Smooth muscle cell (in vitro differentiated cells): Measurements from ENCODE around the gene LPP. TPM values are rescaled to one million over a fixed set of nuclear protein-coding genes. Genes with fewer than 3 reads are reported as not detected.

ENCODE experiments used
- DNase-seq: peaks from one replicate; lab custom pipeline; 2025; ENCODE audit not compliant: unreplicated experiment; lab: John Stamatoyannopoulos, UW
- H2AFZ ChIP-seq: fragments of 200-600 bp; sonication (generic); 2 replicates; pipeline ENCODE4 v1.6.0; 2016; ENCODE audit warnings: antibody characterized with exemption, low read depth, mild to moderate bottlenecking
- H3F3A ChIP-seq: fragments of 200-600 bp; sonication (generic); 2 replicates; pipeline ENCODE4 v1.6.0; 2017; ENCODE audit warnings: antibody characterized with exemption, low read depth
- H3K27ac ChIP-seq: fragments of 200-600 bp; sonication (generic); 2 replicates; pipeline ENCODE4 v1.5.1; 2016; ENCODE audit warnings: low read depth, mild to moderate bottlenecking
- H3K27me3 ChIP-seq: fragments of 200-600 bp; sonication (generic); 2 replicates; pipeline ENCODE4 v1.6.1; 2016; ENCODE audit warnings: low read depth, mild to moderate bottlenecking
- H3K36me3 ChIP-seq: fragments of 200-600 bp; sonication (generic); 2 replicates; pipeline ENCODE4 v1.5.1; 2016; ENCODE audit warnings: low read depth
- H3K4me1 ChIP-seq: fragments of 200-600 bp; sonication (generic); 2 replicates; pipeline ENCODE4 v1.5.1; 2016; ENCODE audit warnings: low read depth
- H3K4me2 ChIP-seq: fragments of 200-600 bp; sonication (generic); 2 replicates; pipeline ENCODE4 v1.6.0; 2016; ENCODE audit warnings: mild to moderate bottlenecking
- H3K4me3 ChIP-seq: fragments of 200-600 bp; sonication (generic); 2 replicates; pipeline ENCODE4 v1.5.1; 2016; ENCODE audit warnings: mild to moderate bottlenecking
- H3K79me2 ChIP-seq: fragments of 200-600 bp; sonication (generic); 2 replicates; pipeline ENCODE4 v1.6.0; 2016; ENCODE audit warnings: low read depth, mild to moderate bottlenecking
- H3K9ac ChIP-seq: fragments of 200-600 bp; sonication (generic); 2 replicates; pipeline ENCODE4 v1.6.0; 2016; ENCODE audit warnings: low read depth
- H3K9me3 ChIP-seq: fragments of 200-600 bp; sonication (generic); replicated peaks from 2 replicates; pipeline ENCODE4 v1.5.1; 2016; ENCODE audit warnings: low read depth
- H4K20me1 ChIP-seq: fragments of 200-600 bp; sonication (generic); 2 replicates; pipeline ENCODE4 v1.6.0; 2016; ENCODE audit warnings: low read depth
- WGBS: methylation state at CpG from one replicate; pipeline ENCODE4 v1.1.7; 2016; ENCODE audit warnings: low lambda C conversion rate; 5-methylcytosine and 5-hydroxymethylcytosine counted together
- polyA plus RNA-seq: library from polyadenylated mRNA; unstranded; fragments of >200 nt; fragmentation: Nextera tagmentation; extraction: Ambion mirVana; gene quantifications from 2 replicates; pipeline ENCODE4 v1.2.1, GENCODE V29; 2016
- total RNA-seq: library from RNA; depleted of rRNA; stranded (reverse); fragments of >200 nt; gene quantifications from 2 replicates; pipeline ENCODE4 v1.2.3, GENCODE V29; 2014
- TF ChIP-seq, protein P1 (sequence below): fragments of 200-600 bp; sonication (generic); IDR thresholded peaks from 2 replicates; pipeline ENCODE4 v1.5.1; 2017; ENCODE audit warnings: borderline replicate concordance, mild to moderate bottlenecking, antibody characterized with exemption; ENCODE audit not compliant: insufficient read depth, poor library complexity, severe bottlenecking

LPP gene
- total and polyA plus RNA-seq, 2 experiments from 2014 or later = 42.3 to 128 TPM

DNA sequence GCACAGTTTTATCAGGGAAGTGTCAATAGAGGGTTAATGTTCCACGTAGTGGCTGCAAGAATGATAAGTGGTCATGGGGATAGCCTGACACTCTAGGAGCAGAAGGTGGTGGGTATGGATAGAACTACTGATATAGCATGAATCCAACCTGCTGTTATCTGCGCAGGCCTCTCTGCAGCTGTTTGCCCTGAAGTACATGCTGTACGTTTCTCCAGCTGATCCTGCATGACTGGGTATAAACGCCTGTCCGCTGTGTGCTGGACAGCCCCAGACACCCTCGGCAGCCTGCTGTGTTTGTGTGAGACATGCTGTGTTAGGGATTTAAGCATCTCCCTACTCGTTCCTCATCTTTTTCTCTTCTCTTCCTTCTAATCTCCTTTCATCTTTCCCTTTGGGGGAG is 87.1 kb downstream of the LPP start:
- H3K4me3 ChIP-seq = no peak overlapping the region
- no peaks in the 10 kb centered on the region for H3K27me3 ChIP-seq
- TF ChIP-seq, protein P1, sequence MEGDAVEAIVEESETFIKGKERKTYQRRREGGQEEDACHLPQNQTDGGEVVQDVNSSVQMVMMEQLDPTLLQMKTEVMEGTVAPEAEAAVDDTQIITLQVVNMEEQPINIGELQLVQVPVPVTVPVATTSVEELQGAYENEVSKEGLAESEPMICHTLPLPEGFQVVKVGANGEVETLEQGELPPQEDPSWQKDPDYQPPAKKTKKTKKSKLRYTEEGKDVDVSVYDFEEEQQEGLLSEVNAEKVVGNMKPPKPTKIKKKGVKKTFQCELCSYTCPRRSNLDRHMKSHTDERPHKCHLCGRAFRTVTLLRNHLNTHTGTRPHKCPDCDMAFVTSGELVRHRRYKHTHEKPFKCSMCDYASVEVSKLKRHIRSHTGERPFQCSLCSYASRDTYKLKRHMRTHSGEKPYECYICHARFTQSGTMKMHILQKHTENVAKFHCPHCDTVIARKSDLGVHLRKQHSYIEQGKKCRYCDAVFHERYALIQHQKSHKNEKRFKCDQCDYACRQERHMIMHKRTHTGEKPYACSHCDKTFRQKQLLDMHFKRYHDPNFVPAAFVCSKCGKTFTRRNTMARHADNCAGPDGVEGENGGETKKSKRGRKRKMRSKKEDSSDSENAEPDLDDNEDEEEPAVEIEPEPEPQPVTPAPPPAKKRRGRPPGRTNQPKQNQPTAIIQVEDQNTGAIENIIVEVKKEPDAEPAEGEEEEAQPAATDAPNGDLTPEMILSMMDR = no peak
- no peak overlapping the region for H2AFZ ChIP-seq
- H3K9ac ChIP-seq = no peak overlapping the region
- H3K79me2 ChIP-seq = peaks cover 73% of the 10 kb centered on the region
- peaks cover 8% of the 10 kb centered on the region for H3K4me1 ChIP-seq
- no peaks in the 10 kb centered on the region for H3K9me3 ChIP-seq
- WGBS = 28% methylated on average over 7 of the region's 7 CpGs
- no peaks in the 10 kb centered on the region for H3K36me3 ChIP-seq
- no peak overlapping the region for H3K4me2 ChIP-seq
- no peaks in the 10 kb centered on the region for H3F3A ChIP-seq
- H4K20me1 ChIP-seq = peaks cover 100% of the 10 kb centered on the region
- DNase-seq = no peak
- H3K27ac ChIP-seq = no peak overlapping the region

- H3K27ac ChIP-seq = peak overlapping the region; percentile 17
- no peaks in the 10 kb centered on the region for H3F3A ChIP-seq
- peak overlapping the region; percentile 11 for H3K4me2 ChIP-seq
- no peak overlapping the region for H3K9ac ChIP-seq
- H3K4me3 ChIP-seq = no peak overlapping the region
- no peak for DNase-seq
- WGBS = 46% methylated on average over 3 of the region's 3 CpGs
- no peaks in the 10 kb centered on the region for H3K9me3 ChIP-seq
- no peaks in the 10 kb centered on the region for H3K27me3 ChIP-seq
- H3K36me3 ChIP-seq = no peaks in the 10 kb centered on the region
- H2AFZ ChIP-seq = no peak overlapping the region
- peaks cover 73% of the 10 kb centered on the region for H3K79me2 ChIP-seq
- peaks cover 8% of the 10 kb centered on the region for H3K4me1 ChIP-seq
- TF ChIP-seq, protein P1 = no peak
- H4K20me1 ChIP-seq = peaks cover 100% of the 10 kb centered on the region
Measured at GRCh38 chr3:188241883-188242282, 87.9 kb downstream of the LPP start.

DNA sequence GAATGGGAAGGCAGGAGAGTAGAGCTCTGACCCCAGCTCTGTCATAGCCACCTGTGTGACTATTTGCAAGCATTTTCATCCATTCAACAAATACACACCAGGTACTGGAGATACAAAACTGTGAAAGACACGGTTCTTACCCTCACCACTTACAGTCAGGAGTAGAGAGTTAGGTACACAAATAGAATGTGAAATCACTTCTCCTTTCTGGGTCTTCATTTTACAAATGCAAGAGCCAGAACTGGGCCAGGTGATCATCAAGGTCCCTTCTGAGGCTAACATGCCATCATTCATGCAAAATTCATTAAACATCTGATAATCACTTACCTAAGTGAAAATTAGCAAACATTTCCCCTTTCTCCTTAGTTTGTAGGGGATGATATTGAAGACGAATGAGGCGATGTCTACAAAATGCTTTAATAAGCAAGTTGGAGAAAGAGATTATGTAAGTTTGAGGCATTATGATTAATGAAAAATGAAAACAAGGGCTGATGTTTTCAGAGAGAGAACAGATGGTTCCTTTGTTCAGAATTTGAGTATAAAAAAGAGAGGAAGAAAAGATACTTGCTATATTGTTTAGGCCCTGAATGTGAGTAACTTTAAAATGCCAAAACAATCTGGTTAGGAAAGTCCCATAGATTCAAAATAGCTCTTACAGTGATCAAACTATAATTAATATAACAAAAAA is 88.6 kb downstream of the LPP start:
- Histone ChIP-seq H3K36me3 (no peaks in the 10 kb centered on the region), H3K4me2 (peak overlapping the region; percentile 11), H3F3A (no peaks in the 10 kb centered on the region), H3K27me3 (no peaks in the 10 kb centered on the region), H2AFZ (no peak overlapping the region), H3K79me2 (peaks cover 72% of the 10 kb centered on the region), H3K4me1 (peaks cover 8% of the 10 kb centered on the region), H3K9ac (no peak overlapping the region), H4K20me1 (peaks cover 100% of the 10 kb centered on the region), H3K9me3 (no peaks in the 10 kb centered on the region), H3K4me3 (no peak overlapping the region), H3K27ac (peak overlapping the region; percentile 17)
- no peak for DNase-seq
- 93% methylated on average over 3 of the region's 3 CpGs for WGBS
- TF ChIP-seq, protein P1 = no peak
